GM23248 (cell line): Measurements from ENCODE around the gene TAF11L14. TPM values are rescaled to one million over a fixed set of nuclear protein-coding genes. Genes with fewer than 3 reads are reported as not detected.
A peak's percentile ranks its signal among the peaks of the same experiment; 100 is the strongest.

Source experiments
- DNase-seq: peaks from one replicate; pipeline ENCODE4 v3.0.0-alpha.2; 2015
- H2AFZ ChIP-seq: fragments of 200-600 bp; sonication (generic); 2 replicates; pipeline ENCODE4 v1.6.1; 2016; ENCODE audit warnings: antibody characterized with exemption
- H3F3A ChIP-seq: fragments of 200-600 bp; sonication (generic); 2 replicates; pipeline ENCODE4 v1.6.1; 2016; ENCODE audit warnings: mild to moderate bottlenecking, antibody characterized with exemption, mixed run types; ENCODE audit not compliant: insufficient read depth
- H3K27ac ChIP-seq: fragments of 200-600 bp; sonication (generic); 2 replicates; pipeline ENCODE4 v1.5.1; 2016; ENCODE audit warnings: mild to moderate bottlenecking
- H3K27me3 ChIP-seq: fragments of 200-600 bp; sonication (generic); replicated peaks from 2 replicates; pipeline ENCODE4 v1.6.1; 2016; ENCODE audit warnings: mild to moderate bottlenecking; ENCODE audit not compliant: insufficient read depth
- H3K36me3 ChIP-seq: fragments of 200-600 bp; sonication (generic); 2 replicates; pipeline ENCODE4 v1.6.1; 2016; ENCODE audit warnings: low read depth, mild to moderate bottlenecking
- H3K4me1 ChIP-seq: fragments of 200-600 bp; sonication (generic); 2 replicates; pipeline ENCODE4 v1.6.1; 2016; ENCODE audit warnings: mild to moderate bottlenecking; ENCODE audit not compliant: insufficient read depth
- H3K4me2 ChIP-seq: fragments of 200-600 bp; sonication (generic); one replicate; pipeline ENCODE4 v1.6.1; 2016; ENCODE audit warnings: mild to moderate bottlenecking; ENCODE audit not compliant: unreplicated experiment
- H3K4me3 ChIP-seq: fragments of 200-600 bp; sonication (generic); 2 replicates; pipeline ENCODE4 v1.5.1; 2016; ENCODE audit warnings: mild to moderate bottlenecking
- H3K79me2 ChIP-seq: fragments of 200-600 bp; sonication (generic); 2 replicates; pipeline ENCODE4 v1.6.1; 2016; ENCODE audit warnings: mild to moderate bottlenecking; ENCODE audit not compliant: insufficient read depth
- H3K9ac ChIP-seq: fragments of 200-600 bp; sonication (generic); 2 replicates; pipeline ENCODE4 v1.6.1; 2016; ENCODE audit warnings: mild to moderate bottlenecking
- H3K9me2 ChIP-seq: fragments of 200-600 bp; sonication (generic); 2 replicates; pipeline ENCODE4 v1.6.1; 2016; ENCODE audit warnings: mixed run types, mild to moderate bottlenecking, moderate library complexity; ENCODE audit not compliant: insufficient read depth
- H3K9me3 ChIP-seq: fragments of 200-600 bp; sonication (generic); one replicate; pipeline ENCODE4 v1.6.1; 2017; ENCODE audit warnings: low read depth
- H4K20me1 ChIP-seq: fragments of 200-600 bp; sonication (generic); 2 replicates; pipeline ENCODE4 v1.6.0; 2016; ENCODE audit not compliant: insufficient read depth
- EZH2 ChIP-seq: fragments of 200-600 bp; sonication (generic); IDR thresholded peaks from 2 replicates; pipeline ENCODE4 v1.6.1; 2018; ENCODE audit warnings: antibody characterized with exemption, mild to moderate bottlenecking; ENCODE audit not compliant: insufficient read depth, poor library complexity, severe bottlenecking
- EZH2phosphoT487 ChIP-seq: fragments of 200-600 bp; sonication (generic); IDR thresholded peaks from 2 replicates; pipeline ENCODE4 v1.6.1; 2018; ENCODE audit warnings: antibody characterized with exemption, moderate library complexity, mild to moderate bottlenecking, low read depth; ENCODE audit not compliant: insufficient read depth
- WGBS, 2 experiments: methylation state at CpG; one replicate each; pipeline ENCODE4 v1.1.6; 2015 to 2017; ENCODE audit warnings: low lambda C conversion rate in 2 of 2, low coverage in 1 of 2; ENCODE audit errors: missing lambda C conversion rate in 2 of 2; 5-methylcytosine and 5-hydroxymethylcytosine counted together
- in situ Hi-C: fragments of 300-500 bp; cut with MboI; formaldehyde crosslinking; loops from 2 replicates; pipeline ENCODE4 v1.15.0; 2020
- polyA plus RNA-seq: library from polyadenylated mRNA; unstranded; fragments of >200 nt; fragmentation: Nextera tagmentation; extraction: Ambion mirVana; gene quantifications from 2 replicates; pipeline ENCODE4 v1.2.1, GENCODE V29; 2016
- small RNA-seq: library from RNA; depleted of rRNA; stranded (forward); fragments of <200 nt; gene quantifications from one replicate; pipeline ENCODE3, GENCODE V24; 2014; ENCODE audit warnings: low read depth, low replicate concordance
- total RNA-seq: library from RNA; depleted of rRNA; stranded (reverse); fragments of >200 nt; shearing (Covaris generic); gene quantifications from 2 replicates; pipeline ENCODE4 v1.2.3, GENCODE V29; 2014; rRNA removed

The TAF11L14 gene
- total and polyA plus RNA-seq, 2 experiments from 2014 or later = not detected

DNA sequence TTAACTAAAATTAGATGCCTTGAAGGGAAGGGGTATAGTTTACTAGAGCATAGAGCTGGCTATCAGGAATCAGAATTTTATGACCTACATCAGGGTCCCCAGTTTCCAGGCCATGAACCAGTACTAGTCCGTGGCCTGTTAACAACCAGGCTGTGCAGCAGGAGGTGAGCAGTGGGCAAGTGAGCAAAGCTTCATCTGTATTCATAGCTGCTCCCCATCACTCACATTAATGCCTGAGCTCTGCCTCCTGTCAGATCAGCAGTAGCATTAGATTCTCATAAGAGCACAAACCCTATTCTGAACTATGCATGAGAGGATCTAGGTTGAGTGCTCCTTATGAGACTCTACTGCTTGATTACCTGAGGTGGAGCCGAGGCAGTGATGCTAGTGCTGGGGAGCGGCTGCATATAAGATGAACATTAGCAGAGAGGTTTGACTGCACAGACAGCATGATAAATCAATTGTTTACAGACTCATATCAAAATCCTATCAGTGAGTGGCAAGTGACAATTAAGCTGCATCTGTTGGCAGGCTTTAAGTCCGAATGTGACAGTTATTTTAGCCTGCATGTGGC, 44.6 kb downstream of the TAF11L14 start:
- no peak for DNase-seq
- TF ChIP-seq EZH2 (no peak), EZH2phosphoT487 (no peak)
- in situ Hi-C loops = no loop called here
- Histone ChIP-seq H3K9ac (no peak overlapping the region), H3K4me1 (no peaks in the 10 kb centered on the region), H3K27me3 (no peaks in the 10 kb centered on the region), H3K9me2 (no peaks in the 10 kb centered on the region), H3K79me2 (no peaks in the 10 kb centered on the region), H4K20me1 (no peaks in the 10 kb centered on the region), H2AFZ (no peak overlapping the region), H3K27ac (no peak overlapping the region), H3K9me3 (no peaks in the 10 kb centered on the region), H3K4me3 (no peak overlapping the region), H3F3A (no peaks in the 10 kb centered on the region), H3K36me3 (no peaks in the 10 kb centered on the region), H3K4me2 (no peak overlapping the region)
- 36 to 38% methylated on average over 4 of the region's 4 CpGs for WGBS, 2 experiments

DNA sequence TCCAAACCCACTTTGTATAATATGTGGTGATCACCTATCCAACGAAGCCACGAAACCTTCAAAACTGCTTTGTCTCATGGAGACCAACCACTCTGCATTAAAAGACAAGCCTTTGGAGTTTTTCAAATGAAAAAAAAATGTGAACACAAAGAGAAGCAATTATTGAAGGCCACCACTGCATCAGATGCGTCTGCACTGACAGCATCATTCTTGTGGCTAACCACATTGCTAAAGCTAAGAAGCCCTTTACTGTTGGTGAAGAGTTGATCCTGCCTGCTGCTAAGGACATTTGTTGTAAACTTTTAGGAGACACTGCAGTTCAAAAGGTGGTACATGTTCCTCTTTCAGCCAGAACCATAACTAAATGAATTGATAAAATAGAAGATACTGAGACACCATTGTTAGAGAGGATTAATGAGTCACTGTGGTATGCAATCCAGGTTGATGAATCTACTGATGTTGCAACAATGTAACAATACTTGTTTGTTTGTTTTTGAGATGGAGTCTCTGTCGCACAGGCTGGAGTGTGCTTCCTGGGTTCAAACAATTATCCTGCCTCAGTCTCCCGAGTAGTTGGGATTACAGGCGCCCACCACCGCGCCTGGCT, 45.4 kb downstream of the TAF11L14 start:
- H2AFZ ChIP-seq = no peak overlapping the region
- H3F3A ChIP-seq = no peaks in the 10 kb centered on the region
- 71 to 73% methylated on average over 8 of the region's 8 CpGs for WGBS, 2 experiments
- no peaks in the 10 kb centered on the region for H4K20me1 ChIP-seq
- DNase-seq = peak; percentile 4
- H3K27me3 ChIP-seq = no peaks in the 10 kb centered on the region
- H3K4me3 ChIP-seq = no peak overlapping the region
- no peak overlapping the region for H3K4me2 ChIP-seq
- no peaks in the 10 kb centered on the region for H3K4me1 ChIP-seq
- in situ Hi-C loops = no loop called here
- no peak overlapping the region for H3K9ac ChIP-seq
- no peaks in the 10 kb centered on the region for H3K9me2 ChIP-seq
- H3K36me3 ChIP-seq = no peaks in the 10 kb centered on the region
- H3K27ac ChIP-seq = no peak overlapping the region
- TF ChIP-seq EZH2 = no peak
- no peak for TF ChIP-seq EZH2phosphoT487
- H3K9me3 ChIP-seq = no peaks in the 10 kb centered on the region
- H3K79me2 ChIP-seq = no peaks in the 10 kb centered on the region

DNA sequence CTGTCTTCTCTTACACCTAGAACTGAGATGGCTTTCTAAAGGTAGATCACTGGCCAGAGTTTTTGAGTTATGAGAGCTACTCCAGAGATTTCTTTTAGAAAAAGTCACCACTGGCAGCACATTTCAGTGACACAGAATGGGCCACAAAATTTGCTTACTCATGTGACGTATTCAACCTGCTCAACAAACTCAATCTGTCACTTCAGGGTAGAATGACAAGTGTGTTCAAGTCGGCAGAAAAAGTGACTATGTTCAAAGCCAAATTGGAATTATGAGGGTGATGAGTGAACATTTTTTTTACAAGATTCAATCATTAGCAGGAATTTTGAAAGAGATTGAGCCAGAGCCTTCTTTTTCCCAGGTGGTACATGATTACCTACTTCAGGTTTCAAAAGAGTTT, 46.5 kb downstream of the TAF11L14 start:
- no peaks in the 10 kb centered on the region for H3K9me3 ChIP-seq
- H3K9me2 ChIP-seq = no peaks in the 10 kb centered on the region
- H3K9ac ChIP-seq = no peak overlapping the region
- in situ Hi-C loops = no loop called here
- H3K4me3 ChIP-seq = no peak overlapping the region
- TF ChIP-seq EZH2 (no peak), EZH2phosphoT487 (no peak)
- H3K27ac ChIP-seq = no peak overlapping the region
- no peaks in the 10 kb centered on the region for H3K27me3 ChIP-seq
- H3F3A ChIP-seq = no peaks in the 10 kb centered on the region
- H3K4me1 ChIP-seq = no peaks in the 10 kb centered on the region
- 33 to 34% methylated on average over 2 of the region's 2 CpGs for WGBS, 2 experiments
- H2AFZ ChIP-seq = no peak overlapping the region
- H4K20me1 ChIP-seq = no peaks in the 10 kb centered on the region
- H3K4me2 ChIP-seq = no peak overlapping the region
- no peaks in the 10 kb centered on the region for H3K79me2 ChIP-seq
- H3K36me3 ChIP-seq = no peaks in the 10 kb centered on the region
- DNase-seq = no peak

Small RNA genes within 50 kb of the gene (small RNA-seq; reads per million reads assigned to genes)
- not detected for gene AC233724.1
- not detected for gene AC233724.12
- gene AC233724.2 = not detected
- not detected for gene AC233724.3
- not detected for gene AC233724.4
- gene AC233724.6 = not detected
- not detected for gene AC233724.7

Other genes starting within 250 kb of the TAF11L14 start
- not detected in 2 replicates for gene TAF11L2, start 136.2 kb upstream of the TAF11L14 start, total RNA-seq
- gene TAF11L2, start 136.2 kb upstream of the TAF11L14 start, polyA plus RNA-seq = not detected in 2 replicates
- not detected in 2 replicates for gene TAF11L3, start 116.1 kb upstream of the TAF11L14 start, total RNA-seq
- gene TAF11L3, start 116.1 kb upstream of the TAF11L14 start, polyA plus RNA-seq = not detected in 2 replicates
- gene TAF11L4, start 112.7 kb upstream of the TAF11L14 start, total RNA-seq = not detected in 2 replicates
- gene TAF11L4, start 112.7 kb upstream of the TAF11L14 start, polyA plus RNA-seq = not detected in 2 replicates
- gene TAF11L5, start 109.2 kb upstream of the TAF11L14 start, total RNA-seq = not detected in 2 replicates
- not detected in 2 replicates for gene TAF11L5, start 109.2 kb upstream of the TAF11L14 start, polyA plus RNA-seq
- gene TAF11L6, start 105.8 kb upstream of the TAF11L14 start, total RNA-seq = not detected in 2 replicates
- gene TAF11L6, start 105.8 kb upstream of the TAF11L14 start, polyA plus RNA-seq = not detected in 2 replicates
- gene TAF11L7, start 48.7 kb upstream of the TAF11L14 start, total RNA-seq = not detected in 2 replicates
- not detected in 2 replicates for gene TAF11L7, start 48.7 kb upstream of the TAF11L14 start, polyA plus RNA-seq
- gene TAF11L8, start 43.5 kb upstream of the TAF11L14 start, total RNA-seq = not detected in 2 replicates
- gene TAF11L8, start 43.5 kb upstream of the TAF11L14 start, polyA plus RNA-seq = not detected in 2 replicates
- not detected in 2 replicates for gene TAF11L9, start 40.1 kb upstream of the TAF11L14 start, total RNA-seq
- gene TAF11L9, start 40.1 kb upstream of the TAF11L14 start, polyA plus RNA-seq = not detected in 2 replicates
- not detected in 2 replicates for gene TAF11L10, start 36.6 kb upstream of the TAF11L14 start, total RNA-seq
- gene TAF11L10, start 36.6 kb upstream of the TAF11L14 start, polyA plus RNA-seq = not detected in 2 replicates
- not detected in 2 replicates for gene TAF11L11, start 30.3 kb upstream of the TAF11L14 start, total RNA-seq
- not detected in 2 replicates for gene TAF11L11, start 30.3 kb upstream of the TAF11L14 start, polyA plus RNA-seq
- gene TAF11L12, start 24.1 kb upstream of the TAF11L14 start, total RNA-seq = not detected in 2 replicates
- gene TAF11L12, start 24.1 kb upstream of the TAF11L14 start, polyA plus RNA-seq = not detected in 2 replicates
- gene TAF11L13, start 2.4 kb upstream of the TAF11L14 start, total RNA-seq = not detected in 2 replicates
- not detected in 2 replicates for gene TAF11L13, start 2.4 kb upstream of the TAF11L14 start, polyA plus RNA-seq